Colonic mucosa (tissue), 4 donors: ENCODE measurements around the gene PLCXD3. TPM values are rescaled to one million over a fixed set of nuclear protein-coding genes. Genes with fewer than 3 reads are reported as not detected.

Experiments
- DNase-seq: peaks from one replicate; pipeline ENCODE4 v3.0.0-alpha.2; 2020
- H3K27ac ChIP-seq: fragments of 200-600 bp; one replicate; pipeline ENCODE4 v1.8.0; 2021
- H3K27me3 ChIP-seq: fragments of 200-600 bp; one replicate; pipeline ENCODE4 v1.8.0; 2021
- H3K36me3 ChIP-seq: fragments of 200-600 bp; one replicate; pipeline ENCODE4 v1.8.0; 2021
- H3K4me1 ChIP-seq: fragments of 200-600 bp; one replicate; pipeline ENCODE4 v1.8.0; 2021; ENCODE audit warnings: mild to moderate bottlenecking
- H3K4me3 ChIP-seq: fragments of 200-600 bp; one replicate; pipeline ENCODE4 v1.8.0; 2021
- H3K9ac ChIP-seq, 2 donors: one replicate each; pipeline ENCODE4 v1.7.0; 2013; ENCODE audit warnings: control low read depth in 2 of 2, low read depth in 2 of 2, low read length in 2 of 2
- H3K9me3 ChIP-seq: fragments of 200-600 bp; one replicate; pipeline ENCODE4 v1.8.0; 2021
- intact Hi-C: fragments of 100-400 bp; cut with DNase I; formaldehyde crosslinking; loops from one replicate; pipeline ENCODE4 v1.14.1; 2022
- total RNA-seq, 2 donors: library from RNA; stranded (reverse); fragmentation: NEBNext Ultra II Directional in 1 of 2; extraction: Animal tissue kit (Norgen Biotek cat#: 25700) in 1 of 2; gene quantifications; one replicate each; pipeline ENCODE4 v1.2.1, GENCODE V29; 2021
- TF ChIP-seq, protein P1 (sequence below): fragments of 200-600 bp; IDR thresholded peaks from one replicate; pipeline ENCODE4 v1.8.0; 2022; ENCODE audit warnings: antibody characterized with exemption, mild to moderate bottlenecking
- donor health status: healthy.
- donor health status: DM: no; HTN: no; CAD: no.
- donor health status: DM: no; HTN: no; CAD: no.

The PLCXD3 gene
- total RNA-seq, 2 donors from 2014 or later, result 0.47 to 0.80 TPM

DNA sequence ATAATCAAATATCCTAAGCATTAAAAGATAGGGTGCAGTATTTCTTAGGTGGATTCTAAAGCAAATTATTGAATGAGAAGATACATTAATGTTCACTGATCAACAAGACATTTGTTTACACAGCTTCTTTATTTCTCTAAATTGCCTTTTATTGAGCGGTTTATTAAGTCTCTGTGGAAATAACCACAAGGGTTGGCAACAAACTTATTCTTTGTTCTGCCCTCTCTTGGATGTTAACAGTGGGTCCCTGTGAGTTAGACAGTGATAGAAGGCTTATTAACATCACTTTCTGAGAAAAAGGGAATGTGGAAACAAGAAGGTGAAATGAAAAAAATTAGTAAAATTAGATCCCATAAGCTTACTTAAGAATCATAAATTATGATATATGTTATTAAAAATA lies 214.3 kb downstream of the PLCXD3 start:
- intact Hi-C loops, result no loop called here
- Histone ChIP-seq H3K9ac (no peak overlapping the region), H3K9me3 (no peaks in the 10 kb centered on the region), H3K27ac (no peak overlapping the region), H3K4me3 (no peak overlapping the region), H3K4me1 (no peaks in the 10 kb centered on the region), H3K27me3 (no peaks in the 10 kb centered on the region), H3K36me3 (no peaks in the 10 kb centered on the region)
- TF ChIP-seq, protein P1, sequence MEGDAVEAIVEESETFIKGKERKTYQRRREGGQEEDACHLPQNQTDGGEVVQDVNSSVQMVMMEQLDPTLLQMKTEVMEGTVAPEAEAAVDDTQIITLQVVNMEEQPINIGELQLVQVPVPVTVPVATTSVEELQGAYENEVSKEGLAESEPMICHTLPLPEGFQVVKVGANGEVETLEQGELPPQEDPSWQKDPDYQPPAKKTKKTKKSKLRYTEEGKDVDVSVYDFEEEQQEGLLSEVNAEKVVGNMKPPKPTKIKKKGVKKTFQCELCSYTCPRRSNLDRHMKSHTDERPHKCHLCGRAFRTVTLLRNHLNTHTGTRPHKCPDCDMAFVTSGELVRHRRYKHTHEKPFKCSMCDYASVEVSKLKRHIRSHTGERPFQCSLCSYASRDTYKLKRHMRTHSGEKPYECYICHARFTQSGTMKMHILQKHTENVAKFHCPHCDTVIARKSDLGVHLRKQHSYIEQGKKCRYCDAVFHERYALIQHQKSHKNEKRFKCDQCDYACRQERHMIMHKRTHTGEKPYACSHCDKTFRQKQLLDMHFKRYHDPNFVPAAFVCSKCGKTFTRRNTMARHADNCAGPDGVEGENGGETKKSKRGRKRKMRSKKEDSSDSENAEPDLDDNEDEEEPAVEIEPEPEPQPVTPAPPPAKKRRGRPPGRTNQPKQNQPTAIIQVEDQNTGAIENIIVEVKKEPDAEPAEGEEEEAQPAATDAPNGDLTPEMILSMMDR, result no peak
- no peak for DNase-seq

DNA sequence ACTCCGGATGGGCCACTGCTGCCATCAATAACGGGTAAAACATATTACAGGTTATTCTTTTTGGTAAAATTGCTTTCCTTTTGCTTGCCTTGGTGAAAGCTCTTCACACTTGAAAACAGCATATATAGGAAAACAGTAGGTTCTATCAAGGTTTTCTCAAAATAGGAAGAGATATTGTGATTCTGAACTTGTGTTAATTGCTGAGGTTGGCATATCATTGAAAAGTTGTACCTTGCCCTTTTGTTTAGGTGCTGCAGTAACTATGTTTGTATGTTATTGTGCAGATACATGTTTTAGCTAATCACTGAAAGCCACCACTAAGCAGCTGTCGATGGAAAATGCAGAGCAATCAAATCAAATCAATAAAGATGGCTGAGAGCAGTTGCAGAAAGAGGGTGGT lies 219.1 kb downstream of the PLCXD3 start:
- DNase-seq, result no peak
- no peak overlapping the region for H3K9ac ChIP-seq
- no peaks in the 10 kb centered on the region for H3K9me3 ChIP-seq
- intact Hi-C loops, result no loop called here
- TF ChIP-seq, protein P1, result no peak
- no peak overlapping the region for H3K27ac ChIP-seq
- no peaks in the 10 kb centered on the region for H3K4me1 ChIP-seq
- H3K36me3 ChIP-seq, result no peaks in the 10 kb centered on the region
- no peak overlapping the region for H3K4me3 ChIP-seq
- H3K27me3 ChIP-seq, result no peaks in the 10 kb centered on the region

DNA sequence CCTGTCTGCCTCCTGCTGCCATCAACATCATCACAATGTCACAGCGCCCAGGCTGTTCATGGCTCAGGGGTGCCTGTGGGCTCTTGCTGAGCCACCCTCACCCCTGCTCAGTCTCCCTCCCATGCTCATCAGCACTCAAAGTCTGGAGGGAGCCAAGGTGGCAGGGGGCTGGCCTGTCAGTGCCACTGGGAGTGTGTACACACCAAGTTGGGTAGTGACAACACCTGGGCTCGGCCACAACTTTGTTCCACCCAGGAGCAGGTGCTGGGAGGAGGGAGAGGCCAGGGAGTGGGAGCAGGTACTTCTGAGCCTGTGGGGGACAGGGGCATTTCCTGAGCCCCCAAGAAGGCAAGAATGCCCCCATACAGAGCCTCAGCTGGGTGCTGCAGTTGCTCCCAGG lies 219.6 kb downstream of the PLCXD3 start:
- H3K27me3 ChIP-seq, result no peaks in the 10 kb centered on the region
- no peak for DNase-seq
- H3K9me3 ChIP-seq, result no peaks in the 10 kb centered on the region
- H3K4me1 ChIP-seq, result no peaks in the 10 kb centered on the region
- no peaks in the 10 kb centered on the region for H3K36me3 ChIP-seq
- intact Hi-C loops, result no loop called here
- H3K9ac ChIP-seq, result no peak overlapping the region
- TF ChIP-seq, protein P1, result no peak
- no peak overlapping the region for H3K4me3 ChIP-seq
- no peak overlapping the region for H3K27ac ChIP-seq

DNA sequence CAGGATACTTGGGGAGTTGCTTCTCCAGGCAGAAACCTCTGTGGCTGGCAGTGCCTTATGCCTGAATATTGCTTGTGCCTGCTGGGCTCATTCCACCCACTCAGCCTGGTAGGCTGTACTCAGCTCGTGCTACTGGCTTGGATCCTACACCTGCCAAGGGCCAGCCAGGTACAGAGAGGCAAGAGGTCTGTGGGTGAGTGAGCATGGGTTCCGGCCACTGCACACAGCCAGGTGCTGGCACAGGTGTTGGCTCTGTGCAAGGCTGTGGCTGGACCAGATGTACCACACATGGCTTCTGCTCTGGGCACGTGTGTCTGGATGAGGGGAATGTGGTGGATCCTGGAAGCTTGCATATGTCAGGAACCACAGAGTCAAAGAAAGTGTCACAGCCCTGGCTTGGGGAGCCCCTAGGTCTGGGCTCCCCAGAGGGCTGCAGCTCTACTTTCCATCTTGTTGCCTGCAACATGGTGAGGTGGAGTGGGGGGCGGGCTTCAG lies 220.4 kb downstream of the PLCXD3 start:
- TF ChIP-seq, protein P1, result no peak
- Histone ChIP-seq H3K4me3 (no peak overlapping the region), H3K36me3 (no peaks in the 10 kb centered on the region), H3K9me3 (no peaks in the 10 kb centered on the region), H3K27ac (no peak overlapping the region), H3K9ac (no peak overlapping the region), H3K4me1 (no peaks in the 10 kb centered on the region), H3K27me3 (no peaks in the 10 kb centered on the region)
- intact Hi-C loops, result no loop called here
- no peak for DNase-seq

DNA sequence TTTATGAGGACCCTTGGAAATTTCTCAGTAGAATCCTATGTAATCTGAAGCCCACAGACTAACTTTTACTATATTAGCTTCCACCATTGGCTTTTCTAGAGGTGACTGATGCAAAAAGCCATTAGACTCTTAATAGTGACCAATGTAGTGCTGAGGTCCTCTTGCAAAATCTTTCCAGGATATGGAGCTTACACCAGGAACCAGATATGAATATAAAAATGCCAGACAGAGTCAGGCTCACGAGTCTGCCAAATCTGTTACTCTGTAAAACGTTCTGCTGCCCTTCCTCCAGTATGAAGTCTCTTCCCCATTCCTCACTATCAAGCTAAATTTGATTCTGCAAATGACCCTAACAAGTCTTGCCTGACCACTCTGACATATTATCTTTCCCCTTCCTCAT lies 223.7 kb downstream of the PLCXD3 start:
- Histone ChIP-seq H3K36me3 (no peaks in the 10 kb centered on the region), H3K4me3 (no peak overlapping the region), H3K9ac (no peak overlapping the region), H3K27me3 (no peaks in the 10 kb centered on the region), H3K4me1 (peaks cover under 1% of the 10 kb centered on the region), H3K27ac (no peak overlapping the region), H3K9me3 (no peaks in the 10 kb centered on the region)
- TF ChIP-seq, protein P1, result no peak
- intact Hi-C loops, result no loop called here
- no peak for DNase-seq
